GM12801 (cell line): Measurements from ENCODE around the gene SOWAHD.

Experiments used
- TF ChIP-seq, protein P1 (sequence below): IDR thresholded peaks from one replicate; pipeline ENCODE4 v1.5.1; 2011; ENCODE audit warnings: control low read depth; ENCODE audit not compliant: insufficient read length; ENCODE audit errors: extremely low read depth

SOWAHD gene

GRCh38 chrX:119762718-119763117 is 4.3 kb downstream of the SOWAHD start:
- TF ChIP-seq, protein P1, sequence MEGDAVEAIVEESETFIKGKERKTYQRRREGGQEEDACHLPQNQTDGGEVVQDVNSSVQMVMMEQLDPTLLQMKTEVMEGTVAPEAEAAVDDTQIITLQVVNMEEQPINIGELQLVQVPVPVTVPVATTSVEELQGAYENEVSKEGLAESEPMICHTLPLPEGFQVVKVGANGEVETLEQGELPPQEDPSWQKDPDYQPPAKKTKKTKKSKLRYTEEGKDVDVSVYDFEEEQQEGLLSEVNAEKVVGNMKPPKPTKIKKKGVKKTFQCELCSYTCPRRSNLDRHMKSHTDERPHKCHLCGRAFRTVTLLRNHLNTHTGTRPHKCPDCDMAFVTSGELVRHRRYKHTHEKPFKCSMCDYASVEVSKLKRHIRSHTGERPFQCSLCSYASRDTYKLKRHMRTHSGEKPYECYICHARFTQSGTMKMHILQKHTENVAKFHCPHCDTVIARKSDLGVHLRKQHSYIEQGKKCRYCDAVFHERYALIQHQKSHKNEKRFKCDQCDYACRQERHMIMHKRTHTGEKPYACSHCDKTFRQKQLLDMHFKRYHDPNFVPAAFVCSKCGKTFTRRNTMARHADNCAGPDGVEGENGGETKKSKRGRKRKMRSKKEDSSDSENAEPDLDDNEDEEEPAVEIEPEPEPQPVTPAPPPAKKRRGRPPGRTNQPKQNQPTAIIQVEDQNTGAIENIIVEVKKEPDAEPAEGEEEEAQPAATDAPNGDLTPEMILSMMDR = no peak

DNA sequence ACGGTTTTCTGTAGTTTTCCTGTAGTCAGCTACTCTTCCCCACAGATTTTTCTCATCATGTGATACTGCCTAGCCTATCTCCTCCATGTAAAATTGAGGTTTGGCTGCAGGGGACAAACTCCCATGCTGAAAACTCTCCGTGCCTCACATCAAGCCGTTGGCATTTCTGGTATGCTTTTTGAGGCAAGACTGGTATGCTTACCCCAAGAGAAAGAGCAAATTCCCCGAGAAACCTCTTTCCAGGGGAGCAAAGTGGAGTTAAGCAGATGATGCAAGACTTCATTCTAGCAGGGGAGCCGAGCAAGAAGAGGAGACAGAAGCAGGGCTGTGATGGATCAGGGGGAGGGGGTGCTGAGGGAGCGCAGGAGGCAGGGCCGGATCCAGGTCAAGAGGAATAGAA is 4.8 kb downstream of the SOWAHD start:
- TF ChIP-seq, protein P1 = no peak

- TF ChIP-seq, protein P1 = no peak
Measured at GRCh38 chrX:119763836-119764387, 5.5 kb downstream of the SOWAHD start.

GRCh38 chrX:119775517-119776238 is 17.3 kb downstream of the SOWAHD start:
- TF ChIP-seq, protein P1 = no peak

- TF ChIP-seq, protein P1 = no peak
Measured at GRCh38 chrX:119778829-119779228, 20.4 kb downstream of the SOWAHD start.

GRCh38 chrX:119783026-119783425 is 24.6 kb downstream of the SOWAHD start:
- TF ChIP-seq, protein P1 = no peak

DNA sequence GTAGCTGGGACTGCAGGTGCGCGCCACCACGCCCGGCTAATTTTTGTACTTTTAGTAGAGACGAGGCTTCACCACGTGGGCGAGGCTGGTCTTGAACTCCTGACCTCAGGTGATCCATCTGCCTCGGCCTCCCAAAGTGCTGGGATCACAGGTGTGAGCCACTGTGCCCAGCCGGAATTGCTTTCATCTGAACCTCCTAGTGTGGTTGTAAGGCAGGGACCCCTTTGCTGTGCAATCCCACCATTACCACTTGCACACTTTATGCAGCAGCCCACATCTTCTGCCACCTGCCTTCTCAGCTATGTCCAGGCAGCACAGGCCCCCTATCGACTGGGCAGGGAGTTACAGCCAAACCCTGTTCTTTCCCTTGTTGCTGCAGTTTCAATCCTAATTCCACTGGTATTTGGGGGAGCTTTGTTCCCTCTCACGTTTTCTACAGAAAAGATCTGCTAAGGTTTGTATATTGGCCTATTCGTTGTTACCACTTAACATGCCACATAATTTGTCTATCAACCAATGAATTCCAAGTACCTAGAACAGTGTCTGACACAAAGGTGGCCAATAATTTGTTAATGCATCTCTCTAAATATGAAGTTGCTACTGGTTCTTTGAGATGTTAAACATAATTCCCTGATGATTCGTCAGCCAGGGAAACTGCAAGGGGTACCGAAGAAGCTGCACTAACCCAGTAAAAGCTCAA is 26.5 kb downstream of the SOWAHD start:
- TF ChIP-seq, protein P1 = no peak
